ENCODE results near the gene REPIN1. TPM values are rescaled to one million over a fixed set of nuclear protein-coding genes. Genes with fewer than 3 reads are reported as not detected.
A peak's percentile ranks its signal among the peaks of the same experiment; 100 is the strongest.

REPIN1 gene
- total RNA-seq, 1 donor from 2014 or later, result 224 TPM

DNA sequence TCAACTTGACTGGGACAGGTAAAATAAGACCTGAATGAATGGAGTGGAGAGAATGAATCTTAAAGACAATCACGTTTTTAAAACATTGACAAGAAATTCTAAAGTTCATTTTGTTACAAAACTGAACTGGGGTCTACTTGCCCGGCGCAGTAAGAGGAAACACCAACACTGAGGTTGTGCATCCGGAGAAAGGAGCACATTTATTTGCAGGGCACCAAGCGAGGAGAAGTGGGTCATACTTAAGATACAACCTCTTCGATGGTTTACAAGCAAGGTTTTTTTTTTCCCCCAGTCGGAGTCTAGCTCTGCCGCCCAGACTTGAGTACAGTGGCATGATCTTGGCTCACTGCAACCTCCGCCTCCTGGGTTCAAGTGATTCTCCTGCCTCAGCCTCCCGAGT lies 3.4 kb upstream of the REPIN1 start:
- no peak overlapping the region for H3K27ac Mint-ChIP-seq (ENCODE audit: unreplicated experiment)
- peak overlapping the region; percentile 38 for H3K4me3 Mint-ChIP-seq
- H3K27me3 Mint-ChIP-seq (ENCODE audit: low read depth), result peaks cover 2% of the 10 kb centered on the region
- TF ChIP-seq, protein P1, sequence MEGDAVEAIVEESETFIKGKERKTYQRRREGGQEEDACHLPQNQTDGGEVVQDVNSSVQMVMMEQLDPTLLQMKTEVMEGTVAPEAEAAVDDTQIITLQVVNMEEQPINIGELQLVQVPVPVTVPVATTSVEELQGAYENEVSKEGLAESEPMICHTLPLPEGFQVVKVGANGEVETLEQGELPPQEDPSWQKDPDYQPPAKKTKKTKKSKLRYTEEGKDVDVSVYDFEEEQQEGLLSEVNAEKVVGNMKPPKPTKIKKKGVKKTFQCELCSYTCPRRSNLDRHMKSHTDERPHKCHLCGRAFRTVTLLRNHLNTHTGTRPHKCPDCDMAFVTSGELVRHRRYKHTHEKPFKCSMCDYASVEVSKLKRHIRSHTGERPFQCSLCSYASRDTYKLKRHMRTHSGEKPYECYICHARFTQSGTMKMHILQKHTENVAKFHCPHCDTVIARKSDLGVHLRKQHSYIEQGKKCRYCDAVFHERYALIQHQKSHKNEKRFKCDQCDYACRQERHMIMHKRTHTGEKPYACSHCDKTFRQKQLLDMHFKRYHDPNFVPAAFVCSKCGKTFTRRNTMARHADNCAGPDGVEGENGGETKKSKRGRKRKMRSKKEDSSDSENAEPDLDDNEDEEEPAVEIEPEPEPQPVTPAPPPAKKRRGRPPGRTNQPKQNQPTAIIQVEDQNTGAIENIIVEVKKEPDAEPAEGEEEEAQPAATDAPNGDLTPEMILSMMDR (conservative IDR thresholded peaks at IDR 0.05), result no peak
- H3K9me3 Mint-ChIP-seq, result no peaks in the 10 kb centered on the region
- H3K4me1 Mint-ChIP-seq, result peaks cover 46% of the 10 kb centered on the region
- no peak for DNase-seq (ENCODE audit: low read depth, low spot score)
- peaks cover 2% of the 10 kb centered on the region for H3K36me3 Mint-ChIP-seq (ENCODE audit: low read depth)

DNA sequence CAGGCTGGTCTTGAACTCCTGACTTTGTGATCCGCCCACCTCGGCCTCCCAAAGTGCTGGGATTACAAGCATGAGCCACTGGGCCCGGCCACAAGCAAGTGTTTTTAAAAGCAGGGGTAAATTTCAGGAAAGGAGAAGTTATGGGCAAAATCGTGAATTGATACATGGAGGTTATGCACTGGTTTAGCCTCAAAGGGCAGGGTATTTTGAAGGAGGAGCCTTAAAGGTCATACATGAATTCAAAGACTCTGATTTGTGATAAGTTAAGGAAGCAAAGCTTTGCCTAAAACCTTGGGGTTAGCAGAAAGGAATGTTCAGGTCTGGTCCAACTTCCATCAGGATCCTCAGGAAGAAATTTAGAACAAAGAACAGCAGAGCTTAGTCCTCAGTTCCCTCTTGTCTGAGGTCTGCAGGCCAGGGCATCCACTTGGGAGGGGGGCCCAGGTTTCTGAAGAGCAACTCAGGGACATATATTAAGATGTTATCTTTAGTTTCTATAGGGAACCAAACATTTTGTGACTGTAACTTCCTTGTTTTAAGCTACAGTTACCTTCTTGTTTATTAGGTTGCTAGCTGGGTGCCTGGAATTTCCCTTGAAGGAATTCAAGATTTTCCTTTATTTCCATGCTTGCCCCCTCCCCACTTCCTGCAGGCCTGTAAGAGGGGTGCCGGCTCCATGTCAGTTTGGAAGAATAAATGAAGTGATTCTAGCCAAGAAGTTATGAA lies 2.8 kb upstream of the REPIN1 start:
- H3K9me3 Mint-ChIP-seq, result no peaks in the 10 kb centered on the region
- no peak for DNase-seq (ENCODE audit: low read depth, low spot score)
- peaks cover 52% of the 10 kb centered on the region for H3K4me1 Mint-ChIP-seq
- peaks cover 6% of the 10 kb centered on the region for H3K36me3 Mint-ChIP-seq (ENCODE audit: low read depth)
- H3K27ac Mint-ChIP-seq (ENCODE audit: unreplicated experiment), result peak overlapping the region; percentile 90
- peaks cover 2% of the 10 kb centered on the region for H3K27me3 Mint-ChIP-seq (ENCODE audit: low read depth)
- TF ChIP-seq, protein P1 (conservative IDR thresholded peaks at IDR 0.05), result no peak
- H3K4me3 Mint-ChIP-seq, result peak overlapping the region; percentile 82

DNA sequence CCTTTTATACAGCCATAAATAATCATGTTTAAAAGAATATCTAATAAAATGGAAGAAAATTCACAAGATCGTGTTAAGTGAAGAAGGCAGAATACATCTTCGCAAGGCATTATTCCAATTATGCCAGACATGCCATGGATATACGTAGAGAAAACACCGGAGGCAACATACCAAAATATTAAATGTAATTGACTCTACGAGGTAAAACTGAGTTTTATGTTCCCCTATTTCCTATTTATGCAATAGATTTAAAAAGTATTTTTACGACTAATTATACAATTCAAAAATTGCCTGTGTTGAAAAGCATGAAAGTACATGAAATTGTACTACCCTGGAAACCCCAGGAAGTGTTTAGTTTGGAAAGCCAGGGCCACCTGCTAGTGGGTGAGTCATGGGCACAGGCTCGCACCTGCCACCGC lies 936 bp upstream of the REPIN1 start:
- peak overlapping the region; percentile 95 for H3K27ac Mint-ChIP-seq (ENCODE audit: unreplicated experiment)
- H3K4me3 Mint-ChIP-seq, result peak overlapping the region; percentile 83
- H3K36me3 Mint-ChIP-seq (ENCODE audit: low read depth), result peaks cover 6% of the 10 kb centered on the region
- H3K27me3 Mint-ChIP-seq (ENCODE audit: low read depth), result peaks cover 2% of the 10 kb centered on the region
- no peaks in the 10 kb centered on the region for H3K9me3 Mint-ChIP-seq
- TF ChIP-seq, protein P1 (conservative IDR thresholded peaks at IDR 0.05), result no peak
- no peak for DNase-seq (ENCODE audit: low read depth, low spot score)
- H3K4me1 Mint-ChIP-seq, result peaks cover 38% of the 10 kb centered on the region

DNA sequence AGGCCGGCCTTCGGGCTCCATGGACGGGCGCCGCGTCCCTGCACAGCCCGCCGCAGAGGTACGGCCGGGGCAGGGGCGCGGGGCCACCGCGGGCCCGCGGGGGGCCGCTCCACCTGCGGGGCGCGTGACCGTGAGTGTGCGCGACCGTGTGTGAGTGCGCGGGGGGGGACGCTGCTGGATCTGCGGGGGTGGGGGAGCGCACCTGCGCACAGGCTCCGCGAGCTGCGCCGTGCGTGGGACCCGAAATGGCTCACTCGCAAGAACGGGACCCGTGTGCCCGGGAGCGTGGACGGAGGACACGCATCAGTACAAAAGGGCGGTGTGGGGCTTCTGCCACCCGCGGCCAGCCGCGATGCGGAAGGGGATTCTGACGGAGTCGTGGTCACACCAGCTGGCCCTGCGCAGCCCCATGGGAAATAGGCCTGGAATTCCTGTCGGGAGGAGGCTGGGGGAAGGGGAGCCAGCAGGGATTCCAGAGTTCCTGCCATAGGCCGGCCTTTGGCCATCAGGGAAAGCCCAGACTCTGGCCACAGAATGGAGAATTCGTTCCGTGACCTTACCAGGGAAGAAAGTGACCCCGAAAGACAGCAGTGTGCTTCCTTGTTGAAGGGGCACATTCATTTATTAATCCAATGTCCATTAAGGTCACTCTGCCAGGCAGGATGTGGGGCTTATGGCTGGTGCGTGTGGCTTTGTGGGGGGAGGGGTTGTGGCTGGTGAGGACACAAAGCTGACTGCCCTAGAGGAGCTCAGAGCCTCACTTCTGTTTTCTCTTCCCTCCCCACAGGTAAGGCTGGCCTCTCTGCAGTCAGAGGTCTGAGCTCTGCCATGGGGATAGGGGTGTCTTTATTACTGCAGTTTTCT lies 494 bp downstream of the REPIN1 start:
- peak; percentile 52 for DNase-seq (ENCODE audit: low read depth, low spot score)
- peaks cover 2% of the 10 kb centered on the region for H3K27me3 Mint-ChIP-seq (ENCODE audit: low read depth)
- peak overlapping the region; percentile 99 for H3K27ac Mint-ChIP-seq (ENCODE audit: unreplicated experiment)
- TF ChIP-seq, protein P1 (conservative IDR thresholded peaks at IDR 0.05), result no peak
- peaks cover 43% of the 10 kb centered on the region for H3K4me1 Mint-ChIP-seq
- peak overlapping the region; percentile 100 for H3K4me3 Mint-ChIP-seq
- H3K36me3 Mint-ChIP-seq (ENCODE audit: low read depth), result peaks cover 11% of the 10 kb centered on the region
- H3K9me3 Mint-ChIP-seq, result no peaks in the 10 kb centered on the region

DNA sequence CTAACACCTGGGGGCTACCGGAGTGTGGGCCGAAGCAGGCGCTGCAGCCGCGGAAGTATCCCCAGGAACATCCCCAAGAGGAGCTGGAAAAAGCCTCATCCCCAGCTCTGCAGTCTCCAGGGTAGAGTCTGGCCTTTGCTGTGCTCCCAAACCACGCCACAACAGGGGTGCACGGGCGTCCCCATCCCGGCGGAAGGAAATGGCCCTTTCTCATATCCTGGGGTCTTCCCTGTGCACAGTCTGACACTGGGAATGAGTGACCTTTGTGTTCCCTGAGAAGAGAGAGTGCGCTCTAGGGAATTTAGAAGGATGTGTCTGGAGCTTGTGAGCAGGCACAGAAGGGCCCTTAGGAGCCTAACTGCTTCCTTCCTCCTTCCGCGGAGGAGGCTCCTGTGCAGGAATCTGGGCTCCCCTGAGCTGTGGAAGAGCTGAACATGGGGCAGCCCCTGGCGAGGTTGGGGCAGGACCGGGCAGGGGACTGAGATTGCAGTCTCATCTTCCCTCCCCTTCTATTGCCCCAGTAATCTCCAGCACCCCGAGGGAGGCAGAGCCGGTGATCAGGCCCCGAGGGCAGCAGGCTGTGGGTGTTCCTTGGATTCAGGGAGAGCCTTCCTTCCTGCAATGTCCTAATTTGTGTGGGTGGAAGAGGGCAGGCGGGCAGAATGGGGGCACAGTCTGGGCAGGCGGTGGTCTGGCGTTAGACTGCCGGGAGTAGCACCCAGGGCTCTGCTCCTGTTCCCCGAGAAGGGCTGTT lies 1.3 kb downstream of the REPIN1 start:
- DNase-seq (ENCODE audit: low read depth, low spot score), result no peak
- H3K4me1 Mint-ChIP-seq, result peaks cover 47% of the 10 kb centered on the region

More for the DNA sequence above, 1.3 kb downstream of the REPIN1 start:
- Mint-ChIP-seq H3K36me3 (ENCODE audit: low read depth) (peaks cover 15% of the 10 kb centered on the region), H3K9me3 (no peaks in the 10 kb centered on the region), H3K27ac (ENCODE audit: unreplicated experiment) (peak overlapping the region; percentile 99), H3K4me3 (peak overlapping the region; percentile 100), H3K27me3 (ENCODE audit: low read depth) (peaks cover 2% of the 10 kb centered on the region)
- TF ChIP-seq, protein P1 (conservative IDR thresholded peaks at IDR 0.05), result no peak

Measured in neural crest cell (in vitro differentiated cells).